AG08396 (cell line): ENCODE measurements around the gene SRSF6.
"Not testable (repeated sequence)": the region's sequence is repeated elsewhere in the genome, so short reads cannot be mapped to it uniquely, and the experiment has no call there.

ENCODE experiments used
- DNase-seq: peaks from one replicate; pipeline ENCODE4 v3.0.0; 2012; ENCODE audit warnings: low spot score, mixed read lengths

The SRSF6 gene

DNA sequence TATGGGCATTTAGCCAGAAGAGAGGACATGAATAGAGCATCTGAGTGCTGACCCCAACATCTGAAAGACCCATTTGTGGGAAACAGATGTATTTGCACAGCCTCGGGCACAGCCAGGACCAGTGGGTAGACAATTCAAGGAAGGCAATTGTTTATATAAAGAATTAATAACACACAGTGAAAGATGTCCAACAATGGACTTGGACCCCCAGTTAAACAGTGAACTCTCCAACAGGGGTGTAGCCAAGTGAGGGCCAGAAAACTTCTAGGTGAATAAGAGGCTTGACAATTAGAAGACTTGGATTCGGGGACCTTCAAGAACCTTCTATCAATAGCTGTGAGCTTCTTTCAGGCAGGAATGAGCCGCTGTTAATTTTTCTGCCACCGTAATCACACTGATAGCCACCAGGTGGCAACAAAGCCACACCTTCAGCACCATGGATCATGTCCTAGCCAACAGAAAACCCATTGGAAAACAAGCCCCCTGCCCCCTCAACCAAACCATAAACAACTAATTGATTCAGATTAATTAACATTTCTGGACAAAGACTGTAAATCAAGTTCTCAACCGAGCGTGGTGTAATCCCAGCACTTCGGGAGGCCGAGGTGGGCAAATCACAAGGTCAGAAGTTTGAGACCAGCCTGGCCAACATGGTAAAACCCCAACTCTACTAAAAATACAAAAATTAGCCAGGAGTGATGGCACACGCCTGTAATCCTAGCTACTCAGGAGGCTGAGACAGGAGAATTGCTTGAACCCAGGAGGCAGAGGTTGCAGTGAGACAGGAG is 8.8 kb upstream of the SRSF6 start:
- peak; percentile 53 for DNase-seq

- DNase-seq: no peak
These were observed 6.6 kb upstream of the SRSF6 start for GRCh38 chr20:43450841-43451799.

- DNase-seq: no peak
These were observed 5.1 kb upstream of the SRSF6 start for GRCh38 chr20:43452404-43453126.

DNA sequence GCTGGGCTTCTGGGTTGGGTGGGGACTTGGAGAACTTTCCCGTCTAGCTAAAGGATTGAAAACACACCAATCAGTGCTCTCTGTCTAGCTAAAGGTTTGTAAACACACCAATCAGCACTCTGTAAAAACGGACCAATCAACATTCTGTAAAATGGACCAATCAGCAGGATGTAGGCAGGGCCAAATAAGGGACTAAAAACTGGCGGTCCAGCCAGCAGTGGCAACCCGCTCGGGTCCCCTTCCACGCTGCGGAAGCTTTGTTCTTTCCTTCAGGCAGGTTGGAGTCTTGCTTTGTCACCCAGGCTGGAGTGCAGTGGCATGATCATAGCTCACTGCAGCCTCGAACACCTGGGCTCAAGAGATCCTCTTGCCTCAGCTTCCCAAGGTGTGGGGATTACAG is 1.4 kb upstream of the SRSF6 start:
- DNase-seq: not testable (repeated sequence)

DNA sequence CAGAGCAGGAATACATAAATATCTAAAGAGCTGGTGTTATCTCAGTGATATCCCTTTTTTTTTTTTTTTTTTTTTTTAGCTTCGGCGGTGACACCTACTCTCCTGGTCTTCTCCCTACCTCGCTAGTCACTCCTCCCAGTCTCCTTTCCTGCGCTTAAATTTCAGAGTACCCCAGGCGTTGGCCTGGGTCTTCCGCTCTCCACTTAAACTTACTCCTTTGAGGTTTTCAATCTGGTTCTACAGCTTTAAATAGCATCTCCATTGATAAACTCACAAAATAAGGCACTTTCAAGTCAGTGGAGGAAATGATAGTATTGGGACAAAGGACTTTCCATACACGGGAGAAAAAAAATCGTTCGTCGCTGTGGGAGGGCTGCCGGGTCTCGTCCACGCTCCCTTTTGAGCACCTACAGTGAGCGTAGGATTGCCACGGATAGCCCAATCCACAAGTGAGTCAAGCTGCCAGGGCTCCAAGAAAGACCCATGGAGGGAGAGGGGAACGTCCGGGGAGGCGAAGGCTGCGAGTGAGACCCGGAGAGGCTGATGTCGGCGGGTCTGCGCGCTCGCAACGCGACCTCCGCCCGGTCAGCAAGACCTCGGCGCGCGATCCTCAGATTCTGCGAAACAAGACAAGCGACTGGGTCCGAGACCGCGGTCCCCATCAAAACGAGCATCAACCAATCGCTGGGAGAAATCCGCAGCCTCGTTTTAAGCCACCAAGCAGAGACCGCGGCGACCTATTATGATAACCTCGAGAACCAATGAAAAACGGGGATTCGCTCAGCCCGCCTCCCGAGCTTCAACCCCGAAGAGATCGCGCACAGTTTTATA is 672 bp upstream of the SRSF6 start:
- peak; percentile 94 for DNase-seq

- no peak for DNase-seq
These were observed 777 bp downstream of the SRSF6 start for GRCh38 chr20:43458422-43458924.

DNA sequence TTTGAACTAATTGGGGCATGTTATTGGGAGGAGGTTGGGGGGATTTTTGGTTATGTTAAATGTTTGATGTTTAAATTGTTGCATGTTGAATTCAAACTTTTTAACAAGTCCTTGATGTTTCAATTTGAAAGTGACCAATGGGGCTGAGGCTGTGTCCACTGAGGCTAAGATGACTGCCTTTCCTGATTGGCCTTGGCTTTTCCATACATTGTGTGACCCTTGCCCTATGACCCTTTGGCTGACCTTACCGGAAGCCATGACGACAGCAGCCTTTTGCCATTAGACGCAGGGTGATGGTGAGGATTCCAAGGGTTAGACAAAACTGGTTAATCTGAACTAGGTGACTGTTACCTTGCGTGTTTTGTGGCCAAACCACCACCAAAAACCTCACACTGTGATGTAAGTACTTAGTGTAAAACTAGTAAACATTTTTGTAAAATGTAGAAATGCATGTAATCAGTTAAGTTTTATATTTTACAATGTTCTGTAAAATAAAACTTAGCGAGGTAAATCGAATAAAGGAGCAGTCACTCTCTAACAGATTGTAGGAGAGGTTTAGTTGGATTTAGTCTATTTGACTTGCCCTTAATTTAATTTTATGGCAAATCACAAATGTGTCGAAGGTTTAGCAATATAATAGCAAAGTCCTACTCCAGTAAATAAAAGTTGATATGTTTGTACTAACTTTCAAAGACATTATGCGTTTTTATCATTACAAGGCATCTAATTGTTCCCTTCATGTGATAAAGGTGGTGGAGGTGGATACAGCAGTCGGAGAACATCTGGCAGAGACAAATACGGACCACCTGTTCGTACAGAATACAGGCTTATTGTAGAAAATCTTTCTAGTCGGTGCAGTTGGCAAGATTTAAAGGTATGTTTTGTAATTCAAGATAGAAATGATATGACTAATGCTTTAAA is 1.6 kb downstream of the SRSF6 start:
- no peak for DNase-seq

DNA sequence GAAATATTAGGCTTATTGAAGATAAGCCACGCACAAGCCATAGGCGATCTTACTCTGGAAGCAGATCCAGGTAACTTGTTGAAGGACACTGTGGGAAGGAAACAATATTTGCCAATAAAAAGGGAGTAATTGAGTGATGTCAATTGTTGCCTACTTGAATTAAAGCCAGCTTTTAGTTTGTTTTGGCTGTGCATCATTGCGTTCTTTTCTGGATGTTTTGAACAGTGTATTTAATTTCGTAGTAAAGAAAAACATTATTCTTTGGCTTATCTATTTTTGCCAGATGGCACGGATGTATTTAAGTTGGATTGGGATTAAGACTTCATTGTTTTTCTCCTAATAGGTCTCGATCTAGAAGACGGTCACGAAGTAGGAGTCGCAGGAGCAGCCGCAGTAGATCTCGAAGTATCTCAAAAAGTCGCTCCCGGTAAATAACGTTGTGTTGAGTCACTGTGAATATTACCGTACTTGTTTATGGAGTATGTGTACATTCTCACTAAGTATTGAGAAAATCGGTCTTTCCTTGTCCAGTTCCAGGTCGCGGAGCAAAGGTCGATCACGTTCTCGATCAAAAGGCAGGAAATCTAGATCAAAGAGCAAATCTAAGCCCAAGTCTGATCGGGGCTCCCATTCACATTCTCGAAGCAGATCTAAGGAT is 2.6 kb downstream of the SRSF6 start:
- no peak for DNase-seq

GRCh38 chr20:43460830-43461200 is 3.1 kb downstream of the SRSF6 start:
- no peak for DNase-seq

DNA sequence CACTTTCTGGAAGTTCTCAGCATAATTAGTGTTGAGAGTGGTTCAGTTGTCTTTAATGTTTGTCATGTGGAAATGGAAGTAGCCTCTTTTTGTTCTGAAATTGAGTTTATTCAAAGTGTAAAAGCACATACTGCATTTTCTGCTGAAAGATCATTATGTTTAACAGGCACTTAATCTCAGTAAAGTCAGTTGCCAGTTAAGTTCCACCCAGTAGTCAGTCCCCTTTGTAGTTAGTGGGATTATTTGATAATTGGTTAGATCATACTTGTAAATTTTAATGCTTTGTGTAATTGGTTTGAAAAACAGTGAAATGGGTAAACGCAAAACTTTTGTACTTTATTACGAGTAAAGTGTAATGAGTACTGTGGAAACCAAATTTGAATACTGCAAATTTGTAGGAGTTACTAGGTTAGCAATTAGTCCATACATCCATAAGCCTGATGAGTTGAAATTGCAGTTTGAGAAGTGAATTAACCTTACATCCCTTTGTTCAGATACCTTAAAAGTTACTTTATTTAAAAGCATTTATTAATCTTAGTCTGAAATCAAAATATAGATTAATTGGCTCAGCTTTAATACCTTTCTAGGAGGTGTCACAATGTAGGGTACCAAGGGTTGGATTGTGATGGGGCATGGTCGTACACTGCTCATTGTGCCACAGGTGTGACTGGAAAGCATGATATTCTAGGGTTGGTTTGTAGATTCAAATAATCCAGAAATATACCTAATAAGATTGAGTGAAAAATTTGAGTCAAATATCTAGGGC is 4.4 kb downstream of the SRSF6 start:
- no peak for DNase-seq

DNA sequence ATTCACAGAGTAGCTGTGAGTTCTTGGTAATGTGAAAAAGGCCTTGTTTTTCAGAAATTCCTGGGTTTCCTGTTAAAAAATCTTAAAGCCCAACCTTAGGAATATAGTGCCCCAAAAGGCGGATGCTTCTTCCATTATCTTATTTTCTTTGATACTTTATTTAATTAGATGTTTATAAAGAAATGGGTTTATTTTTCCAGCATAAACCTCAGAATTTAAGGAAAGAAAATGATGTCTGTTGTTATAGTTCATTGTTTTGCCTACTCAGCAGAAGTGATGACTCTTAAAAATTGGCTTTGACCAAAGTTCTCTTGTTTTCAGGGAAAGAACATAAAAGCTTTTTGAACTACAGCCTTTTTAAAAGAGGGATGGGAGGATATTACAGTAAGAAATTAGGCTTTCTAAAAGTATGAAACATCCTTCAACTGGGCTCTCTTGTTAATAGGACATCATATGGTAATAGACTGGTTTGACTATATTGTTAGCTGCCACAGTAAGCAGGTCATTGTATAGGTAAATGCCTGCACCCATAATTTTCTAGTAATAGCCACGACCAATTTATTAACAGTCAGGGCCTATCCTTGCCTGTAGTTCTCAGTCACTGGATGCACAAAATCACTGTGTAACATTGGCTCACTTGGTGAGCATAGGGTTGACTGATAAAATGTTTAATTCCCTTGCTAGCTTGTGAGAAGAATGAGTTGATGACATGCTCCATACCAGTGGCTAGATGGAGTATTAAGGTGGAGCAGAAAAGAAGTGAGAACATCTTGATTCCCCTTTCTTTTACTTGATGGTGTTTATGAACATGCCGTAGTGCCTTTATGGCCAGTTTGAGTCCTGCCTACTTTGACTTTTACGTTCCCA is 5.2 kb downstream of the SRSF6 start:
- DNase-seq: no peak

DNA sequence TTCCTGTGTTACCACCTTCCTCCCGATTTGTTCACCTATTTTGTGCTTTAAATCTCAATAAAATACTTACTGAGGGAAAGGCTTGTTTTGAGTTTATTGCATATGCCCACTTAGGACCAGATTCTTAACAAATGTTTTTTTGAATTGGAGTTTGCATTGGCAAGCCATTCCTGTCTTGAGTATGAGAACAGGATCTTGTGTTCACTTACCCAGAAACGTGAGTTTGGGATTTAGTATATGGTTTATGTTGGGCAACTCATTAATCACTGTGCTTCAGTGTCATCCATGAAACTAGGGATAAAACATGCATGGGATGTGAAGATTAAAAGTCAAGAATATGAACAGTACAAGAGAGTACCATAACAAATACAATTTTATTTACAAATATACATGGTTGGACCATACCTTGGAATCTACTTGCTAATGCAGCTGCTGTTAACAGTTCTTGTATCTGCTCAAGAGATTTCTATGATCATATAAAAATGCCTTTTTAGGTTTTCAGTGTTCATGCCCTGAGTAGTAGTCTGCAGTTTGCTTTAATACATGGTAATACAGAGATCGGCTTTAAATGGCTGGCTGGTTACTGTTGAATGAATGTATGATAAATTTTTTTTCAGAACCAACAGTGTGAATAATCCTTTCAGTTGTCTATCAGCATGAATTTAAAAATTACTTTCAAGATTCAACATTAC is 6.0 kb downstream of the SRSF6 start:
- no peak for DNase-seq

DNA sequence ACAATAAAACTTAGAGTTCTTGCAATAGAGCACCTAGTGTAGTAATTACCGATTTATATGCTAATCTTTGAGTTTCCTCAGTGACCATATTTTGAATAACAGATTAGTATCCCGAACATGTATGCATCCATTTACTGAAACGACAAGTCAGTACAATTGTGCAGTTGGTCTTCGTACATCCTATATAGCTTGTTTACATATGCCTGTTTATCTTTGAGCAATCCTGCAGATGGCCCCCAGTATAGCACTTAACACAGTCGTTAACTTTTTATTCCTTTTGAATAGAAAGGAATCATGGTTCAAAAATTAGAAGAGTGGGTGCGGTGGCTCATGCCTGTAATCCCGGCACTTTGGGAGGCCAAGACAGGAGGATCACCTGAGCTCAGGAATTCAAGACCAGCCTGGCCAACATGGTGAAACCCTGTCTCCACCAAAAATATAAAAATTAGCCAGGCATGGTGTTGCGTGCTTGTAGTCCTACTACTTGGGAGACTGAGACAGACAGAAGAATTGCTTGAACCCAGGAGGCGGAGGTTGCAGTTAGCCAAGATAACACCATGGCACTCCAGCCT is 6.6 kb downstream of the SRSF6 start:
- no peak for DNase-seq

- DNase-seq: no peak
These were observed 7.9 kb downstream of the SRSF6 start for GRCh38 chr20:43465625-43465943.

DNA sequence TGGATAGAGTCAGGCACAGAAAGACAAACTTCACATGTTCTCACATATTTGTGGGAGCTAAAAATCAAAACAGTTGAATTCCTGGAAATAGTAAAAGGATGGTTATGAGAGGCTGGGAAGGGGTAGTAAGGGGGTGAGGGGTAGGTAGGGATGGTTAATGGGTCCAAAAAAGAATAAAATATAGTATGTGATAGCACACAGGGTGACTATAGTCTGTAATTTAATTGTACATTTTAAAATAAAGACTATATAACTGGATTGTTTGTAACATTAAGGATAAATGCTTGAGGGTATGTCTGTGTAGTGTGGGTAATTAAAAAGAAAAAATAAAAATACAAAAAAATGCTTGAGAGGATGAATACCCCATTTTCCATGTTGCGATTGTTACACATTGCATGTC is 9.9 kb downstream of the SRSF6 start:
- no peak for DNase-seq

DNA sequence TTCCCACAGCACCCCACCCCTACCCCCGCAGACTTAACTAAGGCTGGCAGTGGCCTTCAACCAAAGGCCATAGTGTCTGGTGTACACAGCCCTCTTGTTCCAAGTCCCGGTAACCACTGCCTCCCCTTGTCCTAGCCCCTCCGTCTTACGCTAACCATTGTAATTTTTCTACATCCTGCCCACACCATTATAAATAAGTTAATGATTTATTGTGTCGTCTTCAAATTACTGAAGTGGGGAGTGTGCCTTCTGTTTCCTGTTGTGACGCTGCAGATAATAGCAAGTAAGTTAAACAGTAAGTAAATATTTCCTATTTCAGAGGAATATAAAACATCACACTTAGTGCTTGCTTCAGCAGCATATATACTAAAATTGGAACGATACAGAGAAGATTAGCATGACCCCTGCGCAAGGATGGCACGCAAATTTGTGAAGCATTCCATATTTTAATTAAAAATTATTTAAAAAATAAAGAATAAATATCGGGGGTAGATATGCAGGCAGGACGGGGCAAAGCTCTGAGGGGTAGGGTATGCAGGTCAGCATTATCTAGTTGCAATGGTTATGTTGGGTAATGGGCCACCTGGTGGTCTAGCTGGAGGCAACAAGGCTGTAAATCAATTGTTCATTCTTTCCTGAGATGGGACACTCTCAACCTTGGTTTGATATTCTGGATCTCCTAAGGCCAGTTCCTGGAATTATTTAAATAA is 15.1 kb downstream of the SRSF6 start:
- DNase-seq: no peak

- no peak for DNase-seq
These were observed 15.6 kb downstream of the SRSF6 start for GRCh38 chr20:43473381-43473704.
